ENCODE measurements around the gene PYDC1.
"Not testable (repeated sequence)": the region's sequence is repeated elsewhere in the genome, so short reads cannot be mapped to it uniquely, and the experiment has no call there.

Gene PYDC1

GRCh38 chr16:31221357-31222160 is 4.6 kb upstream of the PYDC1 start:
- no peak for DNase-seq (ENCODE audit: low spot score)

GRCh38 chr16:31219154-31219741 is 2.3 kb upstream of the PYDC1 start:
- no peak for DNase-seq (ENCODE audit: low spot score)

DNA sequence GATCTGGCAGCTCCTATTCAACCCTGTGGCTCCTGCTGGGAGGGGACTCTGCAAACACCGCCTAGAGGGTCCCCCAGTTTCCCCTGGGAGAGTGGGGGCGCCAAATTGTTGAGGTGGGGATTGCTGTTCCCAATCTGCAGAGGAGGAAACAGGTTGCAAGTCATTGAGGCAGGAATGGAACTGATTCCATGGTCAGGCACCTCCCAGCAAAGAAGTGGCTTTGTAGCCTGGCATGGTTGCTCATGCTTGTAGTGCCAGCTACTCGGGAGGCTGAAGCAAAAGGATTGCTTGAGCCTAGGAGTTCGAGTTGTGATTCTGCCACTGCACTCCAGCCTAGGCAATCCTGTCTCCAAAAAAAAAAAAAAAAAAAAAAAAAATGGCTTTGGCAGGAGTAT is 198 bp upstream of the PYDC1 start:
- DNase-seq (ENCODE audit: low spot score), result no peak

DNA sequence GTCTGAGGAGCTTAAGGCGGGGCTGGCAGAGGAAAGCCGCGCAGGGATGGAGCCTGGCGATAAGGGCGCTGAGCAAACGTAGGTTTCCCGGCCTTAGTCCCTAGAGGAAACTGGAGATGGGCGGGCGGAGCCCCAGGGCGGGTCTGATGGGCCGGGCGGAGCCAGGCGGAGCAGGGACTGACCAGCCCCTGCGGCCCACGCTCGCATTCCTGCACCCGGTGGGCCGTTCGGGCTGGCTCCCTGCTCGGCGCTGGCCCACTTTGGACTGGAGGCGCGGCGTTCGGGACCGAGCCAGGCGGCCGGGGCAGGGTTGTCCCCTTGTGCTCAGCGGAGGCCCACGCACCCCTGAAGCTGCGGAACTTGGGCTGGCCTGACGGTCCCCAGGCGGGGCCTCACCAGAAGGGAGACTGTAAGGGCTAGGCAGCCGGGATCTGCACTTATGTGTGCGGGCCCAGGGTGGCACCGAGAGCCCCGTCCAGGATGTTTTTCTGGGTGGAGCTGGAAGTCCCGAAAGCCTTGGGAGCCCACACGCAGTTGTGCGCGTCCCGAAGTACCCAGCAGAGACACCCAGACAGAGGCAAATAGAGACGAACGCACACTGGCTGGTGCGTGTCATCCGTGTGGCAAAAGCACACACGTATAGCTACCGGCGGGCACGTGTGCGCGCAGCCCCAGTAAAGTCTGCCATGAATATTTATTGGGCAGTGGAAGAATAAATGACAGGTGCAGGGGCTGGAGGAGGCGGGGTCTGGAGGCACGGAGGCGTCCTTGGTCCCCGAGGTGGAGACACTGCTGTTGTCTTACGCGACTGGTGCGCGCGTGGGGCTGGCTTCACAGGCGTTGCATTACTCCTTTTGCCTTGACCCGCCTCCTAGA is 1.4 kb downstream of the PYDC1 start:
- no peak for DNase-seq (ENCODE audit: low spot score)

DNA sequence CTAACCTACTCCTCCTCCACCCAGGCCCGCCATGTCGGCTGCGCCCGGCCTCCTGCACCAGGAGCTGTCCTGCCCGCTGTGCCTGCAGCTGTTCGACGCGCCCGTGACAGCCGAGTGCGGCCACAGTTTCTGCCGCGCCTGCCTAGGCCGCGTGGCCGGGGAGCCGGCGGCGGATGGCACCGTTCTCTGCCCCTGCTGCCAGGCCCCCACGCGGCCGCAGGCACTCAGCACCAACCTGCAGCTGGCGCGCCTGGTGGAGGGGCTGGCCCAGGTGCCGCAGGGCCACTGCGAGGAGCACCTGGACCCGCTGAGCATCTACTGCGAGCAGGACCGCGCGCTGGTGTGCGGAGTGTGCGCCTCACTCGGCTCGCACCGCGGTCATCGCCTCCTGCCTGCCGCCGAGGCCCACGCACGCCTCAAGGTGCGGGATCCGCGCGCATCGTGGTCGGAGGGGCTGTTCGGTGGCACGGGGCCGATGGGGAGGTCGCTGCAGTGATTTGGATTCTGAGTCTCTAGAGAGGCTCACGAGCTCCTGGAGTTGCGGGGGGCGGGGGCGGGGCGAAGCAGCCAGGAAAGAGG is 2.1 kb downstream of the PYDC1 start:
- DNase-seq (ENCODE audit: low spot score), result no peak

GRCh38 chr16:31213877-31214707 is 2.8 kb downstream of the PYDC1 start, which contains the start of gene TRIM72:
TRIM72 (plus strand) TSS chr16:31214119; CDS start chr16:31214739, 620 bp downstream.
- DNase-seq (ENCODE audit: low spot score), result no peak

DNA sequence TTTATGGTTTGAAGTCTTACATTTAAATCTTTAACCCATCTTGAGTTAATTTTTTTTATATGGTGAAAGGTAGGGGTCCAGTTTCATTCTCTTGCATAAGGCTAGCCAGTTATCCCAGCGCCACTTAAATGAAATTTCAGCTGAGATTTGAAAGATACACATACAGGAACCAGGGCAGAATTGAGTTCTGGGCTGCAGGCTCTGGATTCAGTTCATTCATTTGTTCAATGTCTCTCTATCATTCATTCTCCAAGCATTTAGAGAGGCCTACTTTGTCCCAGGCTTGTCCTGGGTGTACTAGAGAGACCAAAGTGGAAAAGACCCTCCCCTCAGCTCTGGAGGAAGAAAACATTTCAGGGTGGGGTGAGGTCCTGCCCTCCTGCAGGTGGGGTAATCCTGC is 3.6 kb downstream of the PYDC1 start:
- DNase-seq (ENCODE audit: low spot score), result no peak

DNA sequence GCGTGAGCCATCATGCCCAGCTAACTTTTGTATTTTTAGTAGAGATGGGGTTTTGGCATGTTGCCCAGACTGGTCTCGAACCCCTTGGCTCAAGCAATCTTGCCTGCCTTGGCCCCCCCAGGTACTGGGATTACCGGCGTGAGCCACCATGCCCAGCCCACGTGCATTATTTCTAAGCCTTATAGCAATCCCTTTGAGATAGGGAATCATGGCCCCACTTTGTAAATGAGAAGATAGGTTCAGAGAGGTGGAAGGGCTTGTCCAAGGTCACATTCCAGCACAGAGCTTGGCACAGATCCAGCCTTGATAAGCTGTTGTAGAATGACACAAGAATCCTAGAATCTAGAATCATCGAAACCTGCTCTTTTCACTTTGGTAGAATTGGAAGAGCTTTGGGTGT is 10.2 kb downstream of the PYDC1 start:
- no peak for DNase-seq (ENCODE audit: low spot score)

GRCh38 chr16:31204871-31205666 is 11.9 kb downstream of the PYDC1 start:
- no peak for DNase-seq (ENCODE audit: low spot score)

GRCh38 chr16:31202414-31203375 is 14.2 kb downstream of the PYDC1 start, which contains the start of gene PYCARD:
PYCARD (minus strand) TSS chr16:31202760; CDS start chr16:31202690, 70 bp downstream.
- DNase-seq (ENCODE audit: low spot score), result no peak

DNA sequence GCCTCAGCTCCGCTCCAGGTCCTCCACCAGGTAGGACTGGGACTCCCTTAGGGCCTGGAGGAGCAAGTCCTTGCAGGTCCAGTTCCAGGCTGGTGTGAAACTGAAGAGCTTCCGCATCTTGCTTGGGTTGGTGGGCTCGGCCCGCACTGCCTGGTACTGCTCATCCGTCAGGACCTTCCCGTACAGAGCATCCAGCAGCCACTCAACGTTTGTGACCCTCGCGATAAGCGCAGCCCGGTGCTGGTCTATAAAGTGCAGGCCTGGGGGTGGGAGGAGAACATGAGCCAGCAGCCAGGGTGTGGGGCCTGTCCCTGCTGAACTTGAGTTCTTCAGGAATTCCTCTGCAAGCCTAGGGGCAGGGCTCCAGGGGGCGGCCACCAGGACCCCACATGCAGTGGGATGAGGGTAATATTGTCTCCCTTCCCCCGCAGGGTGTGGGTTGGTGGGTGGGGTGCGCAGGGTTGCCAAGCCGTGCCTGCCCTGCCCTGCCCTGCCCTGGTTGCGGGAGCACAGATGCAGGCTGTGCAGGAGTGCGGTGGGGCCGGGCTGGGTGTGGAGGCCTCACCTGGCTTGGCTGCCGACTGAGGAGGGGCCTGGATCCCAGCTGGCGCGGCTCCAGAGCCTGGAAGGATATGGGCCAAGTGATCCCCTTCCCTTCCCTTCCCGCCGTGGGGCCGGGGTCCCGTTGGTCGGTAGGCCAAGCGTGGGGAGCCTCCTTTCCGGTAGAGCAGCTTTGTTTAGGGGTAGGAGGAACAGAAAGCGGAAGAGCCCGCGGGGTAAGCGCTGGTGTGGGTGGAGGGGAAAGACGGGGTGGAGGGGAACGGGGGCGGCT is 15.1 kb downstream of the PYDC1 start:
- DNase-seq (ENCODE audit: low spot score), result peak; percentile 30

DNA sequence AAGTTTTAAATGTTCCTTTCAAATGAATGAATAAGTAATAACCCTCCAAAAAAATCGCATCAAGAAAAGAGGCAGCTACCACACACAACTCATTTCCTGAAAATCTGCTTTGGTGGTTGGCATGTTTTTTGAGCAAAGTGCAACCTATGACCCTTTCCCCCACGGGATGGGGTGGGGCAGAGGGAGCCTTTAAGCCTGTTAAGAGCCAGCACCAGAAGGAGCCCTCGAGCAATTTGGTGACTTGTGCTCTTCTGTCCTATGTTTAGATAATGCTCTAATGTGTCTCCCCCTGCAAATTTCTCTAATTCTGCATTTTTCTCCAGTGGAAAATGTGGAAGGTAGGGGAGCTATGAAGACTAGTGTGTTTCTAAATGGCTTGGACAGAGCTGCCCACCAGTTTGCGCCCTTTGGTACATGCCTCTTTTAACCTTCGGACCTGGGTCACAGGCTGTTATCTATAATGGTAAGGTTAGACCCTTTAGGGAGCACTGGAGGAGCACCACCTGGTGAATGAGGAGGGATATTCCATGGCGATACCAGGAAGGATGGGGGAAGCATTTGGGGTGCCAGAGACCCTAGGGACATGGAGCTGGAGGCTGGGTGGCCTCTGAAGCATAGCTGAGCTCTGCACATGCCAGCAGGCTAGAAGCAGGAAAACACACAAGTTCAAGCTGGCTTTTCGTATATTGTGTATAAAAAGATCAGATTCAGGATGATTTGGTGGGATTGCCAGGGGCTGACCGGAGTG is 15.9 kb downstream of the PYDC1 start:
- DNase-seq (ENCODE audit: low spot score), result peak; percentile 51

DNA sequence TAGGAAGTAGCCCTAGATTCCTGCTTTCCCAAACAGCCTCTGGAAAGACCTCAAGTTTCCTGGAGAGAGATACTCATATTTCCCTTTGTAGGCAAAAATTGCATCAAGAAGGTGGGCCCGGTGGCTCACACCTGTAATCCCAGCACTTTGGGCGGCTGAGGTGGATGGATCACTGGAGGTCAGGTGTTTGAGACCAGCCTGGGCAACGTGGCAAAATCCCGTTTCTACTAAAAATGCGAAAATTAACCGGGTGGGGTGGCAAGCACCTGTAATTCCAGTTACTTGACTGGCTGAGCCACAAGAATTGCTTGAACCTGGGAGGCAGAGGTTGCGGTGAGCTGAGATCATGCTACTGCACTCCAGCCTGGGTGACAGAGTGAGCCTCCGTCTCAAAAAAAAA is 16.8 kb downstream of the PYDC1 start:
- DNase-seq (ENCODE audit: low spot score), result not testable (repeated sequence)

- DNase-seq (ENCODE audit: low spot score), result no peak
Observed at GRCh38 chr16:31199430-31200041, 17.4 kb downstream of the PYDC1 start.

DNA sequence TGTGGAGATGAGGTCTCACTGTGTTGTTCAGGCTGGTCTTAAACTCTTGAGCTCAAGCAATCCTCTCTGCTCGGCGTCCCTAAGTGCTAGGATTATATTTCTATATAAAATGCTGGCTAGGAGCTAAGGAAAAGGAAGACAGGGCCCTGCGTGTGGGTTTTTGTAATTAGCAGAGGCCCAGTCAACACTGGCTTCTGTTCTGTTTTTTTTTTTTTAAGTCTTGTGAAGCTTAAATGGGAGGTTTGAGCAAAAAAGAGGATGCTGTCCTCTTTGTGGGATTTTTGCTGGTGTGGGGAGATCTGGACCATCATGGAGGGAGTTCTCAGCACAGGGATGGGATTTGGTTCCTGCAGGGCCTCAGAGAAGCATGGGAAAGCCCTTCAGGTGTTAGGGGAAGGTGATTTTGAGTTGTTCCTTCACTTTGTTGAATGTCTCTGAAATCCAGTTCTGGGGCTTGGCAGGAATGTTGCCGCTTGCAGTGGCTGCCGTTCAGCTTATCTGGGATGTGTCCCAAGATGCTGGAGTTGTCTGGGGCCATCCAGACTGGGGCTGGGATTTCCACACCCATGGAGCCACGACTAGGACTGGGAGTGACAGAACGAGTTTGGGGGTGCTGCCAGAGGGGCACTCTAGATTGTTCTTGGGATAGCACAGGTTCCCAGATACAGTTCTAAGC is 18.6 kb downstream of the PYDC1 start:
- DNase-seq (ENCODE audit: low spot score), result no peak

DNA sequence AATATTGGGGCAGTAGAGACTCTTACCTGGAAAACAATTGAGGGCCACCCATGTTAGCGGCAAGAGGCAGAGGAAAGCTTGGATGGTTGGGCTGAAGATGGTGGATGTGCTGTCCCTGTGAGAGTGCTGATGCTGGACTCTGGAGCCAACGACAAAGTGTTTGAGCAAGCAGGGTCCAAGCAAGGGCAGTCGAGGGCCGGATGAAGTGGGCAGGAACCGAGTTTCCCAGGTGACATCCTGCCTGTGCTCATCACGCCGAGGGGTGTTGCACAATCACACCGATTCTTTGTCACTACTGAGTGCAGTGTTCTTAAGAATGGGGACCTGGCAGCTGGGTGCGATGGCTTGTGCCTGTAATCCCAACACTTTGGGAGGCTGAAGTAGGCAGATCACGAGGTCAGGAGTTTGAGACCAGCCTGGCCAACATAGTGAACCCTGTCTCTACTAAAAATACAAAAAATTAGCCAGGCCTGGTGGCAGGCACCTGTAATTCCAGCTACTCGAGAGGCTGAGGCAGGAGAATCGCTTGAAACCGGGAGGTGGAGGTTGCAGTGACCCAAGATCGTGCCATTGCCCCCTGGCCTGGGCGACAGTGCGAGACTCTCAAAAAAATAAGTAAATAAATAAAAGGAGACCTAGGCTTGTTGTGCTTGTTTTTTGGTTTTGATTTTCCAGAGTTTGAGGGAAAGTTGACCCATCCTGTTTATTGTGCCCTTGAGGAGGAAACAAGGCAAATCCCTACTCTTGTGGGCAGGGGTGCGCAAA is 20.4 kb downstream of the PYDC1 start:
- no peak for DNase-seq (ENCODE audit: low spot score)

Measured in CD4-positive, alpha-beta T cell treated with Interleukin-6 at 100 ng/mL for 8 hours (primary cell).